HepG2 (cell line): Measurements from ENCODE around the gene GTF2A2. TPM values are rescaled to one million over a fixed set of nuclear protein-coding genes. Genes with fewer than 3 reads are reported as not detected.

Experiments used
- ARNTL ChIP-seq: sonication (generic); formaldehyde crosslinking; IDR thresholded peaks from 2 replicates; pipeline ENCODE4 v1.4.0; 2020; ENCODE audit warnings: mild to moderate bottlenecking, missing genetic modification reagents
- ATF3 ChIP-seq: sonication (generic); formaldehyde crosslinking; IDR thresholded peaks from 2 replicates; pipeline ENCODE4 v1.4.0; 2020; ENCODE audit warnings: missing genetic modification reagents
- CENPX ChIP-seq: sonication (generic); formaldehyde crosslinking; IDR thresholded peaks from 2 replicates; pipeline ENCODE4 v1.9.0; 2021; ENCODE audit warnings: mild to moderate bottlenecking, missing genetic modification reagents, moderate library complexity
- EEA1 ChIP-seq: sonication (generic); formaldehyde crosslinking; IDR thresholded peaks from 2 replicates; pipeline ENCODE4 v1.5.1; 2020; ENCODE audit warnings: mild to moderate bottlenecking, missing genetic modification reagents, borderline replicate concordance
- FOXA3 ChIP-seq: IDR thresholded peaks from 2 replicates; pipeline ENCODE4 v1.6.1; 2016; ENCODE audit warnings: missing genetic modification reagents, missing compliant biosample characterization
- HHEX ChIP-seq: IDR thresholded peaks from 2 replicates; pipeline ENCODE4 v1.6.1; 2016; ENCODE audit warnings: control low read depth
- HINFP ChIP-seq: sonication (generic); formaldehyde crosslinking; IDR thresholded peaks from 2 replicates; pipeline ENCODE4 v1.4.0; 2020; ENCODE audit warnings: low read depth, mild to moderate bottlenecking, missing genetic modification reagents
- KDM5B ChIP-seq: sonication (generic); formaldehyde crosslinking; IDR thresholded peaks from 2 replicates; pipeline ENCODE4 v1.4.0; 2020; ENCODE audit warnings: missing genetic modification reagents, mild to moderate bottlenecking, borderline replicate concordance
- KLF9 ChIP-seq: IDR thresholded peaks from 2 replicates; pipeline ENCODE4 v1.6.1; 2016; ENCODE audit warnings: low read depth
- MBD4 ChIP-seq: IDR thresholded peaks from 2 replicates; pipeline ENCODE4 v1.6.1; 2012; ENCODE audit warnings: low read length, inconsistent platforms, borderline replicate concordance
- NBN ChIP-seq: fragments of 450-650 bp; conservative IDR thresholded peaks from 2 replicates; pipeline ENCODE4 v1.6.1; 2017
- NFE2L1 ChIP-seq: sonication (generic); formaldehyde crosslinking; IDR thresholded peaks from 2 replicates; pipeline ENCODE4 v1.4.0; 2020; ENCODE audit warnings: missing genetic modification reagents, mild to moderate bottlenecking, borderline replicate concordance
- NFYB ChIP-seq: sonication (generic); formaldehyde crosslinking; IDR thresholded peaks from 2 replicates; pipeline ENCODE4 v1.4.0; 2020; ENCODE audit warnings: missing genetic modification reagents
- PITX1 ChIP-seq: sonication (generic); formaldehyde crosslinking; IDR thresholded peaks from 2 replicates; pipeline ENCODE4 v1.5.1; 2020; ENCODE audit warnings: mild to moderate bottlenecking, missing genetic modification reagents
- POLR2G ChIP-seq: fragments of 200-400 bp; formaldehyde crosslinking; IDR thresholded peaks from 2 replicates; pipeline ENCODE4 v1.6.1; 2018; ENCODE audit warnings: mild to moderate bottlenecking, low read depth, low read length, moderate library complexity
- REPIN1 ChIP-seq: sonication (generic); formaldehyde crosslinking; IDR thresholded peaks from 2 replicates; pipeline ENCODE4 v1.8.0; 2022; ENCODE audit warnings: missing genetic modification reagents, low read depth, mild to moderate bottlenecking, borderline replicate concordance
- RFXAP ChIP-seq: sonication (generic); formaldehyde crosslinking; IDR thresholded peaks from 2 replicates; pipeline ENCODE4 v1.4.0; 2020; ENCODE audit warnings: missing genetic modification reagents, borderline replicate concordance
- RNF2 ChIP-seq: fragments of 450-650 bp; conservative IDR thresholded peaks from 2 replicates; pipeline ENCODE4 v1.6.1; 2016; ENCODE audit warnings: low read depth
- SALL2 ChIP-seq: sonication (generic); formaldehyde crosslinking; IDR thresholded peaks from 2 replicates; pipeline ENCODE4 v1.8.1; 2023; ENCODE audit warnings: mild to moderate bottlenecking, missing genetic modification reagents, inconsistent platforms
- ZBTB42 ChIP-seq: sonication (generic); formaldehyde crosslinking; IDR thresholded peaks from 2 replicates; pipeline ENCODE4 v1.5.0; 2020; ENCODE audit warnings: mild to moderate bottlenecking, missing genetic modification reagents
- ZFX ChIP-seq: sonication (generic); formaldehyde crosslinking; IDR thresholded peaks from 2 replicates; pipeline ENCODE4 v1.4.0; 2020; ENCODE audit warnings: mild to moderate bottlenecking, low read depth, missing genetic modification reagents, moderate library complexity
- ZNF143 ChIP-seq: sonication (generic); formaldehyde crosslinking; IDR thresholded peaks from 2 replicates; pipeline ENCODE4 v1.4.0; 2020; ENCODE audit warnings: missing genetic modification reagents
- ZNF296 ChIP-seq: sonication (generic); formaldehyde crosslinking; conservative IDR thresholded peaks from 2 replicates; pipeline ENCODE4 v1.5.0; 2020; ENCODE audit warnings: mild to moderate bottlenecking, missing genetic modification reagents
- ZNF3 ChIP-seq: IDR thresholded peaks from 2 replicates; pipeline ENCODE4 v1.7.0; 2017; ENCODE audit warnings: inconsistent platforms
- ZSCAN9 ChIP-seq: IDR thresholded peaks from 2 replicates; pipeline ENCODE4 v1.6.1; 2016; ENCODE audit warnings: borderline replicate concordance
- polyA plus RNA-seq, 8 experiments: library from polyadenylated mRNA; depleted of rRNA in 3 of 8; stranded (reverse) in 7 of 8; unstranded in 1 of 8; fragments of >200 nt; fragmentation: Illumina TruSeq in 4 of 8; extraction: Trizol in 4 of 8; gene quantifications; 2 replicates each; pipeline versions ENCODE4 v1.2.1 to v1.2.3, GENCODE V29; 2011 to 2016; ENCODE audit warnings: low read depth in 4 of 8, missing spikeins in 1 of 8, mixed read lengths in 1 of 8; ENCODE audit not compliant: insufficient read depth in 1 of 8
- total RNA-seq, 5 experiments: library from RNA; depleted of rRNA; stranded (reverse); fragments of >200 nt; fragmentation: Illumina TruSeq; extraction: Trizol; gene quantifications; 2 replicates each; pipeline ENCODE4 v1.2.3, GENCODE V29; 2016; ENCODE audit warnings: low read depth in 1 of 5
- TF ChIP-seq, protein P1 (sequence below): sonication (generic); formaldehyde crosslinking; IDR thresholded peaks from 2 replicates; pipeline ENCODE4 v1.5.0; 2020; ENCODE audit warnings: mild to moderate bottlenecking, missing genetic modification reagents
- TF ChIP-seq, protein P2 (sequence below): sonication (generic); formaldehyde crosslinking; IDR thresholded peaks from 2 replicates; pipeline ENCODE4 v1.5.0; 2020; ENCODE audit warnings: mild to moderate bottlenecking, missing genetic modification reagents

GTF2A2 gene
- total and polyA plus RNA-seq, 2 of the 13 experiments (the other 11 are each of a cell fraction or from before 2014, with no cell fraction given): 24.4 to 106 TPM

DNA sequence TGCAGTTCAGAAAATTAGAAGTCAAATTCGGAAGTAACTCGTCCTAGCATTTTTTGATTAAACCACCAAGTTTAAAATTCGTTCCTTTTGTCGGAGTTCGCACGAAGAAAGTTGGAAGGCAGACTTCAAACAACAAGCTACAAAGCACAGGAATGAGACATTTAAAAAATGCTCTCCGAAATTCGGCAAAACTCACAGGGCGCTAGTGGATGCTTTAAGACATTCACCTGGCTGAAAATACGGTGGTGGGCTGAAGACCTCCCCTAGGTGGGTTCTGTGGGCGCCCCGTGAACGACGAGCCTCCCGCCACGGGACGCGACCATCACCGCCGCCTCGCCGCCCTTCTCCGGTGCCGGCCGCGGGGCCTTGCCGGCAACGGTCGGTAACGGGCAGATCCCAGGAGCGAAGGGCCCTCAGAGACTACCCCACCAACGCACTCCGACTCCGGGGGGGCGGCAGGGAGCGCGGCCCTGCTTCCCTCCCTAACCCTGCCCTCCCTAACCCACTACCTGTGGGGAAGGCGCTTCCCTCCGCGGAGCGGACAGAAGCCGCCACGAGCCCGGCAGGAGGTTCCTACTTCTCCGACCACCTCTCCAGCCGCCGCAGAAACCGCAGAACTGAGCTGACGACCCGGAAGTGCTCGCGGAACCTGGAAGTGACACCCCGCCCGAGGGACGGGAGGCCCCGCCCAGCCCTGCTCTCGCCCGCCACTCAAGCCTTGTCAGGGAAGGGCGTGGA, at the start of gene GTF2A2 (continued):
- TF ChIP-seq HINFP (CRISPR knock-in tag) (peak; percentile 51; the same call in 1 of the 2 replicates), SALL2 (no peak; the same call in none of the 2 replicates), FOXA3 (CRISPR knock-in tag) (0 out of 2 replicates have a peak, but pooled peaks have one; percentile 30), ARNTL (CRISPR knock-in tag) (peak; percentile 64; the same call in 1 of the 2 replicates), POLR2G (peak; percentile 96), NBN (no peak), ZBTB42 (CRISPR knock-in tag) (no peak), ZSCAN9 (no peak), KLF9 (no peak), ZFX (CRISPR knock-in tag) (peak; percentile 94), RFXAP (CRISPR knock-in tag) (no peak), PITX1 (no peak; the same call in 1 of the 2 replicates), EEA1 (CRISPR knock-in tag) (0 out of 2 replicates have a peak, but pooled peaks have one; percentile 84), ZNF3 (CRISPR knock-in tag) (no peak), RNF2 (peak; percentile 77; the same call in 1 of the 2 replicates), REPIN1 (CRISPR knock-in tag) (peak; percentile 62; the same call in 1 of the 2 replicates), KDM5B (CRISPR knock-in tag) (peak; percentile 94), MBD4 (no peak), CENPX (no peak), ZNF296 (no peak), NFYB (CRISPR knock-in tag) (peak; percentile 51), NFE2L1 (CRISPR knock-in tag) (no peak), HHEX (CRISPR knock-in tag) (no peak), ATF3 (CRISPR knock-in tag) (no peak), ZNF143 (no peak)
- TF ChIP-seq, protein P1, sequence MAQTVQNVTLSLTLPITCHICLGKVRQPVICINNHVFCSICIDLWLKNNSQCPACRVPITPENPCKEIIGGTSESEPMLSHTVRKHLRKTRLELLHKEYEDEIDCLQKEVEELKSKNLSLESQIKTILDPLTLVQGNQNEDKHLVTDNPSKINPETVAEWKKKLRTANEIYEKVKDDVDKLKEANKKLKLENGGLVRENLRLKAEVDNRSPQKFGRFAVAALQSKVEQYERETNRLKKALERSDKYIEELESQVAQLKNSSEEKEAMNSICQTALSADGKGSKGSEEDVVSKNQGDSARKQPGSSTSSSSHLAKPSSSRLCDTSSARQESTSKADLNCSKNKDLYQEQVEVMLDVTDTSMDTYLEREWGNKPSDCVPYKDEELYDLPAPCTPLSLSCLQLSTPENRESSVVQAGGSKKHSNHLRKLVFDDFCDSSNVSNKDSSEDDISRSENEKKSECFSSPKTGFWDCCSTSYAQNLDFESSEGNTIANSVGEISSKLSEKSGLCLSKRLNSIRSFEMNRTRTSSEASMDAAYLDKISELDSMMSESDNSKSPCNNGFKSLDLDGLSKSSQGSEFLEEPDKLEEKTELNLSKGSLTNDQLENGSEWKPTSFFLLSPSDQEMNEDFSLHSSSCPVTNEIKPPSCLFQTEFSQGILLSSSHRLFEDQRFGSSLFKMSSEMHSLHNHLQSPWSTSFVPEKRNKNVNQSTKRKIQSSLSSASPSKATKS (CRISPR knock-in tag): no peak
- TF ChIP-seq, protein P2, sequence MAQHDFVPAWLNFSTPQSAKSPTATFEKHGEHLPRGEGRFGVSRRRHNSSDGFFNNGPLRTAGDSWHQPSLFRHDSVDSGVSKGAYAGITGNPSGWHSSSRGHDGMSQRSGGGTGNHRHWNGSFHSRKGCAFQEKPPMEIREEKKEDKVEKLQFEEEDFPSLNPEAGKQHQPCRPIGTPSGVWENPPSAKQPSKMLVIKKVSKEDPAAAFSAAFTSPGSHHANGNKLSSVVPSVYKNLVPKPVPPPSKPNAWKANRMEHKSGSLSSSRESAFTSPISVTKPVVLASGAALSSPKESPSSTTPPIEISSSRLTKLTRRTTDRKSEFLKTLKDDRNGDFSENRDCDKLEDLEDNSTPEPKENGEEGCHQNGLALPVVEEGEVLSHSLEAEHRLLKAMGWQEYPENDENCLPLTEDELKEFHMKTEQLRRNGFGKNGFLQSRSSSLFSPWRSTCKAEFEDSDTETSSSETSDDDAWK (CRISPR knock-in tag): no peak
